ENCODE measurements around the gene KLF4. TPM values are rescaled to one million over a fixed set of nuclear protein-coding genes. Genes with fewer than 3 reads are reported as not detected.

The KLF4 gene
- polyA plus RNA-seq, 1 donor from 2014 or later: 0.92 TPM

GRCh38 chr9:107528686-107529085 lies 39.1 kb upstream of the KLF4 start:
- H3F3A ChIP-seq (ENCODE audit: insufficient read depth, low read length, poor library complexity, severe bottlenecking): no peaks in the 10 kb centered on the region
- H3K4me2 ChIP-seq (ENCODE audit: low read length): no peak overlapping the region
- H3K4me3 ChIP-seq (ENCODE audit: low read length): no peak overlapping the region
- H3K9ac ChIP-seq (ENCODE audit: low read length): no peak overlapping the region
- no peaks in the 10 kb centered on the region for H3K9me3 ChIP-seq (ENCODE audit: low read length)
- H3K79me2 ChIP-seq (replicated peaks; ENCODE audit: insufficient read depth, low read length): no peaks in the 10 kb centered on the region
- no peaks in the 10 kb centered on the region for H3K27me3 ChIP-seq (ENCODE audit: insufficient read depth, low read depth, low read length)
- no peaks in the 10 kb centered on the region for H4K20me1 ChIP-seq (ENCODE audit: insufficient read depth)
- H3K36me3 ChIP-seq (ENCODE audit: insufficient read depth, low read length): no peaks in the 10 kb centered on the region
- H3K27ac ChIP-seq (ENCODE audit: low read length): no peak overlapping the region
- TF ChIP-seq POLR2AphosphoS5 (IDR thresholded peaks at IDR 0.05) (no peak), REST (IDR thresholded peaks at IDR 0.05; ENCODE audit: borderline replicate concordance) (no peak), EZH2 (IDR thresholded peaks at IDR 0.05; ENCODE audit: borderline replicate concordance, insufficient read depth, low read length, poor library complexity, severe bottlenecking) (no peak), CTCF (IDR thresholded peaks at IDR 0.05; ENCODE audit: poor library complexity, severe bottlenecking) (no peak), RAD21 (conservative IDR thresholded peaks at IDR 0.05) (no peak), SMC3 (conservative IDR thresholded peaks at IDR 0.05; ENCODE audit: poor library complexity) (no peak), EP300 (conservative IDR thresholded peaks at IDR 0.05; ENCODE audit: poor library complexity, severe bottlenecking) (no peak), MXI1 (conservative IDR thresholded peaks at IDR 0.05; ENCODE audit: poor library complexity, severe bottlenecking) (no peak), TAF1 (IDR thresholded peaks at IDR 0.05; ENCODE audit: low read depth) (no peak)
- H2AFZ ChIP-seq (ENCODE audit: low read depth, low read length): no peak overlapping the region
- H3K9me2 ChIP-seq (ENCODE audit: insufficient read depth, low read length): no peaks in the 10 kb centered on the region

GRCh38 chr9:107523539-107523938 lies 34.0 kb upstream of the KLF4 start:
- Histone ChIP-seq H2AFZ (ENCODE audit: low read depth, low read length) (no peak overlapping the region), H3K27me3 (ENCODE audit: insufficient read depth, low read depth, low read length) (no peaks in the 10 kb centered on the region), H3K9me3 (ENCODE audit: low read length) (no peaks in the 10 kb centered on the region), H4K20me1 (ENCODE audit: insufficient read depth) (no peaks in the 10 kb centered on the region), H3K9ac (ENCODE audit: low read length) (no peak overlapping the region), H3K4me3 (ENCODE audit: low read length) (no peak overlapping the region), H3K36me3 (ENCODE audit: insufficient read depth, low read length) (no peaks in the 10 kb centered on the region), H3K4me2 (ENCODE audit: low read length) (no peak overlapping the region), H3F3A (ENCODE audit: insufficient read depth, low read length, poor library complexity, severe bottlenecking) (no peaks in the 10 kb centered on the region), H3K27ac (ENCODE audit: low read length) (no peak overlapping the region), H3K9me2 (ENCODE audit: insufficient read depth, low read length) (no peaks in the 10 kb centered on the region), H3K79me2 (replicated peaks; ENCODE audit: insufficient read depth, low read length) (no peaks in the 10 kb centered on the region)
- no peak for TF ChIP-seq POLR2AphosphoS5 (IDR thresholded peaks at IDR 0.05)
- TF ChIP-seq RAD21 (conservative IDR thresholded peaks at IDR 0.05): no peak
- no peak for TF ChIP-seq CTCF (IDR thresholded peaks at IDR 0.05; ENCODE audit: poor library complexity, severe bottlenecking)
